Endothelial cell of hepatic sinusoid (primary cell): ENCODE data around the gene PARL.

Source experiments
- in situ Hi-C: cut with HindIII; loops from 2 replicates; pipeline ENCODE4 v1.10.0; 2017; ENCODE audit warnings: low sequenced_read_pairs

Gene PARL

GRCh38 chr3:183868796-183869195 is 15.9 kb downstream of the PARL start:
- in situ Hi-C loops: no loop called here

- in situ Hi-C loops: no loop called here
Measured at GRCh38 chr3:183862610-183863009, 22.1 kb downstream of the PARL start.

- in situ Hi-C loops: no loop called here
Measured at GRCh38 chr3:183857863-183858262, 26.8 kb downstream of the PARL start.

GRCh38 chr3:183854318-183855035 is 30.2 kb downstream of the PARL start:
- in situ Hi-C loops: no loop called here

GRCh38 chr3:183845608-183846288 is 38.9 kb downstream of the PARL start:
- in situ Hi-C loops: no loop called here

GRCh38 chr3:183845090-183845489 is 39.6 kb downstream of the PARL start:
- in situ Hi-C loops: no loop called here

- in situ Hi-C loops: no loop called here
Measured at GRCh38 chr3:183844606-183845005, 40.1 kb downstream of the PARL start.

GRCh38 chr3:183839751-183840150 is 44.9 kb downstream of the PARL start:
- in situ Hi-C loops: no loop called here

- in situ Hi-C loops: no loop called here
Measured at GRCh38 chr3:183837894-183838293, 46.8 kb downstream of the PARL start.

GRCh38 chr3:183837390-183837789 is 47.3 kb downstream of the PARL start:
- in situ Hi-C loops: no loop called here

GRCh38 chr3:183833516-183833915 is 51.2 kb downstream of the PARL start:
- in situ Hi-C loops: no loop called here

- in situ Hi-C loops: no loop called here
Measured at GRCh38 chr3:183830187-183830586, 54.5 kb downstream of the PARL start.

GRCh38 chr3:183829466-183829865 is 55.2 kb downstream of the PARL start:
- in situ Hi-C loops: no loop called here

GRCh38 chr3:183828538-183828870 is 56.2 kb downstream of the PARL start:
- in situ Hi-C loops: no loop called here

- in situ Hi-C loops: no loop called here
Measured at GRCh38 chr3:183827809-183828537, 56.7 kb downstream of the PARL start.

GRCh38 chr3:183826448-183827250 is 58.0 kb downstream of the PARL start:
- in situ Hi-C loops: no loop called here

- in situ Hi-C loops: no loop called here
Measured at GRCh38 chr3:183825456-183826161, 59.1 kb downstream of the PARL start, which contains the start of gene MAP6D1. Gene MAP6D1, minus strand, starts transcription at chr3:183825577. Its CDS starts 30 bp downstream, at chr3:183825547.

GRCh38 chr3:183824761-183825455 is 59.8 kb downstream of the PARL start:
- in situ Hi-C loops: no loop called here

GRCh38 chr3:183823963-183824362 is 60.7 kb downstream of the PARL start:
- in situ Hi-C loops: no loop called here

GRCh38 chr3:183822631-183823030 is 62.0 kb downstream of the PARL start:
- in situ Hi-C loops: no loop called here
